ENCODE results near the gene FGF2. TPM values are rescaled to one million over a fixed set of nuclear protein-coding genes. Genes with fewer than 3 reads are reported as not detected.

Gene FGF2
- total RNA-seq, 1 experiment from 2014 or later: 13.0 TPM

- intact Hi-C loops (cut with micrococcal nuclease; ENCODE audit: unreplicated experiment): no loop called here
- no peak overlapping the region for H3K27ac ChIP-seq (ENCODE audit: low read depth, low read length, poor library complexity, severe bottlenecking)
Measured at GRCh38 chr4:122836941-122837340, 10.3 kb downstream of the FGF2 start.

DNA sequence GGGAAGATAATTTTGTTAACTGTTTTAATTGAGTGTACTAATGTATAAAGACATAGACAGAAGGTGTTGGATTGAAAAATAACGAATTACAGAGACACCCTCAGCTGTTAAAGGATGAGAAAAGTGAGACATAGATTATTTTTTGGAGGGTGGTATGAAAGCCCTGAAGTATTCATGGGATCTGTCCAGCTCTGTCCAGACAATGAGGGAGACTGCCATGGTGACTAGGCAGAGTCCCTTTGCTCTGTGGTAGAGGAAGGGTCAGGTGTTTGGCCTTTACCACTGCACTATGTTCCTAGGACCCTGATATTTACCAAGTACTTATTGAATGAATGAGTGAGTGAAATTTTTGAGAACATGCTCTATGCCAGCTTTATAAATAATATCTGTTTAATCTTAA, 11.4 kb downstream of the FGF2 start:
- ChIA-PET CTCF (no interaction called here), POLR2A (ENCODE audit: low non-redundant PET) (no interaction called here)
- Histone ChIP-seq H3K36me3 (ENCODE audit: insufficient read depth, low read length, poor library complexity, severe bottlenecking) (no peaks in the 10 kb centered on the region), H3K27me3 (replicated peaks; ENCODE audit: insufficient read depth, low read depth, low read length, poor library complexity) (no peaks in the 10 kb centered on the region), H3K4me3 (ENCODE audit: low read depth, low read length, poor library complexity, severe bottlenecking) (no peak overlapping the region), H3K9me3 (ENCODE audit: low read depth, low read length, poor library complexity, severe bottlenecking) (no peaks in the 10 kb centered on the region), H3K4me1 (ENCODE audit: insufficient read depth, low read length, poor library complexity, severe bottlenecking) (peaks cover 26% of the 10 kb centered on the region), H3K27ac (ENCODE audit: low read depth, low read length, poor library complexity, severe bottlenecking) (no peak overlapping the region)
- intact Hi-C loops (cut with micrococcal nuclease; ENCODE audit: unreplicated experiment): no loop called here
- DNase-seq (ENCODE audit: low spot score): no peak
- no peak for TF ChIP-seq CTCF (conservative IDR thresholded peaks at IDR 0.05; ENCODE audit: low read depth, low read length)
- TF ChIP-seq EZH2 (IDR thresholded peaks at IDR 0.05; ENCODE audit: borderline replicate concordance, low read depth, low read length, poor library complexity, severe bottlenecking): no peak
- no TSS peak for BruUV-seq (replicated peaks)

More at GRCh38 chr4:122836941-122837340, 10.3 kb downstream of the FGF2 start:
- Histone ChIP-seq H3K4me3 (ENCODE audit: low read depth, low read length, poor library complexity, severe bottlenecking) (no peak overlapping the region), H3K9me3 (ENCODE audit: low read depth, low read length, poor library complexity, severe bottlenecking) (no peaks in the 10 kb centered on the region), H3K27me3 (replicated peaks; ENCODE audit: insufficient read depth, low read depth, low read length, poor library complexity) (no peaks in the 10 kb centered on the region), H3K36me3 (ENCODE audit: insufficient read depth, low read length, poor library complexity, severe bottlenecking) (no peaks in the 10 kb centered on the region), H3K4me1 (ENCODE audit: insufficient read depth, low read length, poor library complexity, severe bottlenecking) (peaks cover 19% of the 10 kb centered on the region)
- CTCF ChIA-PET: no interaction called here
- BruUV-seq (replicated peaks): no TSS peak
- no peak for DNase-seq (ENCODE audit: low spot score)
- no peak for TF ChIP-seq EZH2 (IDR thresholded peaks at IDR 0.05; ENCODE audit: borderline replicate concordance, low read depth, low read length, poor library complexity, severe bottlenecking)
- POLR2A ChIA-PET (ENCODE audit: low non-redundant PET): no interaction called here

GRCh38 chr4:122842392-122842791, 15.8 kb downstream of the FGF2 start:
- H3K27ac ChIP-seq (ENCODE audit: low read depth, low read length, poor library complexity, severe bottlenecking): no peak overlapping the region
- intact Hi-C loops (cut with micrococcal nuclease; ENCODE audit: unreplicated experiment): no loop called here

More at GRCh38 chr4:122842392-122842791, 15.8 kb downstream of the FGF2 start:
- TF ChIP-seq CTCF (conservative IDR thresholded peaks at IDR 0.05; ENCODE audit: low read depth, low read length) (no peak), EZH2 (IDR thresholded peaks at IDR 0.05; ENCODE audit: borderline replicate concordance, low read depth, low read length, poor library complexity, severe bottlenecking) (no peak)
- Histone ChIP-seq H3K27me3 (replicated peaks; ENCODE audit: insufficient read depth, low read depth, low read length, poor library complexity) (no peaks in the 10 kb centered on the region), H3K4me3 (ENCODE audit: low read depth, low read length, poor library complexity, severe bottlenecking) (no peak overlapping the region), H3K4me1 (ENCODE audit: insufficient read depth, low read length, poor library complexity, severe bottlenecking) (peaks cover 28% of the 10 kb centered on the region), H3K36me3 (ENCODE audit: insufficient read depth, low read length, poor library complexity, severe bottlenecking) (no peaks in the 10 kb centered on the region), H3K9me3 (ENCODE audit: low read depth, low read length, poor library complexity, severe bottlenecking) (no peaks in the 10 kb centered on the region)
- no peak for DNase-seq (ENCODE audit: low spot score)
- no TSS peak for BruUV-seq (replicated peaks)
- CTCF ChIA-PET: no interaction called here
- POLR2A ChIA-PET (ENCODE audit: low non-redundant PET): no interaction called here
